Measurements from ENCODE around the gene SCRN1.

DNA sequence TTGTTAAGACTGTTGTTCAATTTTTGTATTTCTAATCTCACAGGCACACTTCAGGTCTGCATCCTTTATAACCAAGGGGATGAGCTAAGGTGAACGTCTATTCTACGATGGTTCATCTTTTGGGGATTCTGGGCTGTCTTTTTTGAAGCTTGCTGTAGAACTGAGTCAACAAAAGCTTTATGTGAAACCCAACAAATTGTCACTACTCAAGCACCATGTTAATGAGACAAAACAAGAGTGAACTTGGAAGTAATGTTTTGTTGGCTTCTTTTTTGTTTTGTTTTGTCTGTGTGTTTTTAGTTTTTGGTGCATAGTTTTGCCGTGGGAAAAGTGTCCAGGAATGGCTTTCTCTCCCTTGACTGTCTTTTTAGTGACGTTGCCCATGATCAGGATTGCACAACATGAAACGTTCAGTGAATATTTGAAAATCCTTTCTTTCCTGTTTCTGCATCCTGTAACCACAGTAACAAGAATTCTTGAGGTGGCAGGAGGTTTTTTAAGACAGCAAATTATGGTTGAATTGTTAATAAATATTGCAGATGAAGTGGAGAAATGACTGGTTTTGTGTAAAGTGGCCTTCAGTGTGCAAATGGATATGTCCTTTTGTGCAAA is 117.7 kb downstream of the SCRN1 start:
- TF ChIP-seq CTCF (IDR thresholded peaks at IDR 0.05) = no peak
- TF ChIP-seq POLR2AphosphoS5 (IDR thresholded peaks at IDR 0.05) = no peak

Measured in prostate gland (tissue), 2 donors.